Urinary bladder (tissue), 4 donors: ENCODE measurements around the gene MAPK9. TPM values are rescaled to one million over a fixed set of nuclear protein-coding genes. Genes with fewer than 3 reads are reported as not detected.
"Not testable (repeated sequence)": the region's sequence is repeated elsewhere in the genome, so short reads cannot be mapped to it uniquely, and the experiment has no call there.

Source experiments
- DNase-seq: peaks from one replicate; pipeline ENCODE4 v3.0.0-alpha.2; 2015; ENCODE audit errors: extremely low spot score
- H3K27ac ChIP-seq: one replicate; pipeline ENCODE4 v1.5.1; 2013; ENCODE audit warnings: low read depth, mild to moderate bottlenecking, moderate library complexity
- H3K36me3 ChIP-seq: one replicate; pipeline ENCODE4 v1.6.1; 2013; ENCODE audit warnings: mild to moderate bottlenecking, moderate library complexity; ENCODE audit not compliant: insufficient read depth
- H3K4me1 ChIP-seq: one replicate; pipeline ENCODE4 v1.6.1; 2013; ENCODE audit warnings: mild to moderate bottlenecking, moderate library complexity; ENCODE audit not compliant: insufficient read depth
- H3K4me3 ChIP-seq: one replicate; pipeline ENCODE4 v1.5.1; 2013; ENCODE audit warnings: low read depth, low read length
- WGBS: extraction: QIAGEN DNeasy Blood & Tissue Kit; methylation state at CpG from one replicate; pipeline ENCODE4 v1.1.7; 2013; 5-methylcytosine and 5-hydroxymethylcytosine counted together
- polyA plus RNA-seq: library from polyadenylated mRNA; stranded (reverse); fragments of 200-250 nt; gene quantifications from one replicate; pipeline ENCODE4 v1.2.3, GENCODE V29; 2013
- total RNA-seq: library from RNA; depleted of rRNA; stranded (reverse); fragments of >200 nt; gene quantifications from one replicate; pipeline ENCODE4 v1.2.3, GENCODE V29; 2014
- donor health status: healthy with polysubstance abuse.
- donor health status: healthy.

The MAPK9 gene
- total and polyA plus RNA-seq, 2 donors: 24.1 to 40.3 TPM

DNA sequence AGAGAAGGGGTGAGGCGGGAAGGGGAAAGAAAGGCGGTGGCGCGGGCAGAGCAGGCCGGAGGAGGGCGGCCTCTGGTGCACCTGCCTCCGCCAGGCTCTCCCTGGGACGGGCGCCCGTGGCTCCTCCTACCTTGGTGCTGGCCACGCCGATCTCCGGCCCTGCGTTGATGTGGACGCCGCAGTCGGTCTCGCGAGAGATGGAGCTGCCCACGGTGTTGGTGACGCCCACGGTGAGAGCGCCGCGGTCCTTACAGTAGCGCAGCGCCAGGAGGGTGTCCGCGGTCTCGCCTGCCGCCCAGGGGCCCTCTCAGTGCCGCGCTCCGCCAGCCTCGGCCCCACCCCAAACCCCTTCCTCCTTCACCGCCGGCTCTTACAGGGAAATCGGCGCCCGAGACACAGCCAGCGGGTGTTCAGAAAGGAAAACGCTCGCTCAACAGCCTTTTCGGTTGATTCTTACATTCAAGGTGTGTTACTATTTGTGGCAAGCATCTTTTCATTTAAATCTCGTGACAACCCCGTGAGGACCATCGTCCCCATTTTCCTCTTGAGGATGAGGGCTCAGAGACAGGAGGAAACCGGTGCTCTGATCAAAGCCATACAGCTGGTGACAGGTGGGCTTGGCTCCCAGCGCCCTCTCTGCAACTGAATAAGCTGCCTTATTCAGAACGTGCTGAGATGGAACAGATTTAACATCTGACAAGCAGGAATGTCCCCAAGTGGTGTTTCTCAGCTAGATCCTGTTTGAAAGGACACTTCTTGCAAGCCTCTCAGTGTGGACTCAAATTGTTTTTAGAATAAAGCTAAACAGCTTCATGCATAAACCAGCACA, 22.0 kb upstream of the MAPK9 start:
- DNase-seq: peak; percentile 58
- WGBS: 92% methylated on average over 50 of the region's 50 CpGs
- Histone ChIP-seq H3K36me3 (no peaks in the 10 kb centered on the region), H3K4me1 (no peaks in the 10 kb centered on the region), H3K27ac (no peak overlapping the region), H3K4me3 (peak overlapping the region; percentile 7)

DNA sequence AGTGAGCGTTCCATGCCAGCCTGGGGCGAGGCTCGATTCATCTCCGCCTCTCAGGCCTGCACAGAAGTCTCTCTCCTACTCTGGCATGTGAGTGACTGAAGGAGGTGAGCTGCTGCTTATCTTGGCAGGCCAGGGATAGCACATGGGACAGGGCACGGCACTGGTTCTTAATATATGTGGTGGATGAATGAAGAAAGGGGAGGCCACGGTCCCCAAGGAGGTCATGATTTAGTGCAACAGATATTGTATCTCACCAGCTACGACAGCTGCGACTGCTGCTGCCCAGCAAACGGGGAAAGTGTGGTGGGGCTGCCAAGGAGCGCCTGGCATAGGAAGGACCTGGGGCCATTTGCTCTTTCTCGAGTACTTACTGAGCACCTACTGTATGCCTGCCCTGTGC, 19.3 kb upstream of the MAPK9 start:
- DNase-seq: no peak
- no peaks in the 10 kb centered on the region for H3K36me3 ChIP-seq

DNA sequence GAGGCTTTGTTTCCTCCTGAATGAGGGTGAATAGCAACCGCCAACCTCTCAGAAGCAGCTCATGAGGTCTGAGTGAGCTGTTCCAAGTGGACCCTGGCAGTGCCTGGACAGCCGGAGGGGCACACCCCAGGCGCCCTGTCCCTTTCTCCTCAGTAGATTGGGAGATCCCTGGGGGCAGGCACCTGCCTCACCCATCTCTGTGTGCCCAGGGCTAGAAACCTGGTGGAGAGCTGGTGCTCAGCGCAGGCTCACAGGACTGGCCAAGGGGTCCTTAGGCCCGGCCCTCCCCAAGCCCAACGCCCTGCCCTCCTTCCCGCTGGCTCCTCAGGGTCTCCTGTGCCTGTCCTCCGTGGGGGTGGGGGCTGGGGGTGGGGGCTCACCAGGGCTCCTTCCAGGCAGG, 14.9 kb upstream of the MAPK9 start:
- 88% methylated on average over 8 of the region's 8 CpGs for WGBS
- Histone ChIP-seq H3K27ac (no peak overlapping the region), H3K36me3 (no peaks in the 10 kb centered on the region), H3K4me1 (no peaks in the 10 kb centered on the region), H3K4me3 (no peak overlapping the region)
- no peak for DNase-seq

More for the DNA sequence above, 19.3 kb upstream of the MAPK9 start:
- WGBS: 90% methylated on average over 11 of the region's 11 CpGs
- no peak overlapping the region for H3K27ac ChIP-seq
- no peak overlapping the region for H3K4me3 ChIP-seq
- H3K4me1 ChIP-seq: no peaks in the 10 kb centered on the region

DNA sequence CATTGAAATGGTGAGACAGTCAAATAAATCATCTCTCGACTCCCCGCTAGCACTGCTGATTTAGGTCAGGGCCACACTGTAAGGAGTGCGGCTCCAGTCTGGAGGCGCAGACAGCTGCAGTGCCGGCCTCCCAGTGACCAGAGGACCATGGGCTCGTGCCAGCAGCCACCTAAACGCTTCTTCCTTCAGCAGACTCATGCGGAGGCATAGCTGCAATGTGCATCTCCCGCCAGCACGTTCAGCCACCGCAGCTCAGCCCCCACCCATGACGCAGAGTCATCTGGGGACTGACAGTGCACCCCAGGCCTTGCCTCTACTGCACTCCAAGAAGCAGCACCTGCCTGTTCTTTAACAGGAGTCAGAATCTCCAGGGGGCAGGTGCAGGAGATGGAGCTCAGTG, 13.6 kb upstream of the MAPK9 start:
- Histone ChIP-seq H3K36me3 (no peaks in the 10 kb centered on the region), H3K4me1 (no peaks in the 10 kb centered on the region), H3K27ac (no peak overlapping the region), H3K4me3 (no peak overlapping the region)
- 89% methylated on average over 12 of the region's 12 CpGs for WGBS
- DNase-seq: no peak

DNA sequence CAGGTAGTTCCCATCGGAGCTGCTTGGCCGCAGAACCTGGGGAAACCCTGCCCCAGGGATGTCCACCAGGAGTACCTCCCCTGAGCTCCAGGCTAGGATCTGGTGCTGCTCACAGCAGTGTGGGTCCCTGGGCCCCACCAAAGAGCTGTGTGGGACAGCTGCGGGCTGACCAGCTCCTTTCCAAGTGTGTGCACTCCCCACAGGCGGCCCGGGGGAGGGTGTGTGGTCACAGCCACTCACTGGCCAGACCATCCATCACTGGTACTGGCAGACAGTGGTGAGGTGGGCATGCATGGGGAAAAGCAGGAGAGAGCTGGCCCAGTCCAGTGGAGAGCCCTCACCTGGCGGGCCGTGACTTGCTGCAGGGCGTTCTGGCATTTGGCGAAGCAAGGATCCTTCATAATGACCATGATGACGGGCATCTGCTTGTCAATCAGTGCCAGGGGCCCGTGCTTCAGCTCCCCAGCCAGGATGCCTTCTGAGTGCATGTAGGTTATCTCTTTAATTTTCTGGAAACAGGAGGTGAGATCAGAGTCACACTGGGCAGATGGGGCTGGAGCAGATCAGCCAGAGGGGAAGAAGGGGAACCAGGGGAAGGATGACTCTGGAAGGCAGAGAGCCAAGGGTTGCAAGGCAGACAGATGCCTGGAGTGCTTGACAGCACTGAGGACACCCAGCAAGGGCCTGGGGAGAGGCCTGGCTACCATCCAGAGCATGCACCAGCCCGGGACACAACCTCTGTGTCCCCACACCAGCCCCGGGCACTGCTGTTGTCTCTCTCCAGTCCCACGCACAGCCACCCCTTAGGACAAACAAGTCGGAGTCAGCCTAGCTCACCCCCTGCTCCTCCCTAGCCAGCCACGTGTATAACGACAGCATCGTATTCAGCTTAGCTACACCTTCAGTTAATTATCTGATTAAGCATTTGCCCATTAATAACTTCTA, 12.8 kb upstream of the MAPK9 start:
- no peaks in the 10 kb centered on the region for H3K4me1 ChIP-seq
- no peak overlapping the region for H3K27ac ChIP-seq
- H3K36me3 ChIP-seq: no peaks in the 10 kb centered on the region
- no peak for DNase-seq
- whole genome bisulfite sequencing: 88% methylated on average over 18 of the region's 18 CpGs
- no peak overlapping the region for H3K4me3 ChIP-seq

DNA sequence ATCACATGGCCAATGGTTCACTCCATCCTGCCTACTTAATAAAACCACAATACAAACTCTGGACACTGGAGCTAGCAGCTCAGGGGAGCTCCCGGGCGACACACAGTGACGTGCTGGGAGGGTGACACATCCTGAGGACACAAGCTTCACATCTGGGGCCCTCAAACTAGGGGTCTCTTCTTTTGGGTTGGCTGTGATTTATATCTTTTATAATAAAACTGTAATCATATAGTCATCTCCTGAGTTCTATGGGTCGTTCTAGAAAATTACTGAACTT, 12.1 kb upstream of the MAPK9 start:
- Histone ChIP-seq H3K36me3 (no peaks in the 10 kb centered on the region), H3K4me1 (no peaks in the 10 kb centered on the region), H3K27ac (no peak overlapping the region), H3K4me3 (no peak overlapping the region)
- WGBS: 93% methylated on average over 4 of the region's 4 CpGs
- DNase-seq: no peak

DNA sequence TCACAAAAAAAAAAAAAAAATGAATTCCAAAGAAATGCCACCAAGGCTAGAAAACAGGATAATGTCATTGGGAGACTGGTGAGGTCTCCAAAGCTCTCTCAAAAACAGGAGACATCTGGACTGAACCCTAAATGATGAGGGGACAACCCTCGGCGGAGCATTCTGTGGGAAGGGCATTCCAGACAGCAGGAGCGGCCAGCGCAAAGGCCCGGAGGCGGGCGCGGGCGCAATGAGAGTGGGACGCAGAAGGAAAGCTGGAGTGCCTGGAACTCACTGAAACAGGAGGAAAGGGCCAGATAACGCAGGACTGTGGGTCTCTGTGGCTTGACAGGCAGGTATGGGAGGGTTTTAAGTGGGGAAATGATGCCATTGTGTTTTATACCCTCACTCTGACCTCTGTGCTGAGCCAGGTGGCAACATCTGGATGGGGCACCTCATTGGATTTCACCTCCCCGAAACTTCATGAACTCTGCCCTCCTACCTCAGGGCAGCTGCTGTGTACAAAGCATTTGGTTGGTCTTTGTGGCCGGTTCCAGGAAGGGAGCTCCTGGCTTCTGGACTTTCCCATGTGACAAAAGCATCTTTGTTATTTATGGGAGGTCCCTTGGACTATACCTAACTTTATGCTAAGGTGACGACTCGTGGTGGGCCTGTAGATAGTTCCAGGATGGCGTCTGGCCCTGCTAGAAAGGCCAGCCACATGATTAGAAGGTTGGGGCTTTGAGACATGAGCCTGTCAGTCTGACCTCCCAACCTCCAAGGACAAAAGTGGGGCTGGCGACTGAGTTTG, 11.5 kb upstream of the MAPK9 start:
- 92% methylated on average over 17 of the region's 17 CpGs for WGBS
- no peak overlapping the region for H3K27ac ChIP-seq
- H3K4me1 ChIP-seq: no peaks in the 10 kb centered on the region
- no peaks in the 10 kb centered on the region for H3K36me3 ChIP-seq
- no peak overlapping the region for H3K4me3 ChIP-seq
- DNase-seq: no peak

DNA sequence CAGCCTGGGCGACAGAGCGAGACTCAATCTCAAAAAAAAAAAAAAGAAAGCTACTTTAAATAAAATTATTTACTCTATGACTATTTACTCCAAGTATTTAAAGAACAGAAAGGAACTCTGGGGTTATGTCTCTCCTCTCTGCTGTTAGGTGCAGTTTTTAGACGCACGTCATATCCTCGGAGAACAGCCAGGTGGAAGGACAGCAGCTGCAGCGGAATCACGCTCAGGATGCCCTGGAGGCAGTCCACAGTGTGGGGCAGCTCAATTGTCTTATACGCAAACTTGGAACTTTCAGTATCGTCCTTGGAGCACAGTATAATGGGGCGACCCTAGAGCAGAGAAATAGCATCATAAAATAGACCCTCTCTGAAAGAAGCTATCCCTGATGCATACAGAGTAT, 10.4 kb upstream of the MAPK9 start:
- no peaks in the 10 kb centered on the region for H3K4me1 ChIP-seq
- no peak for DNase-seq
- no peaks in the 10 kb centered on the region for H3K36me3 ChIP-seq
- H3K4me3 ChIP-seq: no peak overlapping the region
- WGBS: 94% methylated on average over 10 of the region's 10 CpGs
- H3K27ac ChIP-seq: no peak overlapping the region

DNA sequence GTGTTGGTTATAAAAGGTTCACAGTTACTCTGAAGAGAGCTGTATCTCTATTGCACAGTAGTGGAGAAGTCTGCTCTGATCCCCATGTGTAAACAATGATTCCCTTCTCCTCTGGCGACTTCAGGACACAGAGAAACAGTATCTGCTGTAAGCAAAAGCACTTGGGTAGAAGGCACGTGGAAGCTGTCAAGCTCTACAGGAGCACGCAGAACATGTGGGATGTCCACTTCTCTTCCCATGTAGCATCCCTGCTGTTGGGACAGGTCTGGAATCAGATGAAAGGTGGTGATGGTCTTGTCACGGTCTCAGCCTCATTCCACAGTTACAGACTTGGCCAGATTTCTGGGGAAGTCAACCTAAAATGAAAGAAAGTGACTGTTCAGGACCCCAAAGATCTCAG, 9.4 kb upstream of the MAPK9 start:
- WGBS: 57% methylated on average over 4 of the region's 4 CpGs
- H3K4me3 ChIP-seq: no peak overlapping the region
- no peaks in the 10 kb centered on the region for H3K4me1 ChIP-seq
- no peak overlapping the region for H3K27ac ChIP-seq
- H3K36me3 ChIP-seq: no peaks in the 10 kb centered on the region
- DNase-seq: no peak

DNA sequence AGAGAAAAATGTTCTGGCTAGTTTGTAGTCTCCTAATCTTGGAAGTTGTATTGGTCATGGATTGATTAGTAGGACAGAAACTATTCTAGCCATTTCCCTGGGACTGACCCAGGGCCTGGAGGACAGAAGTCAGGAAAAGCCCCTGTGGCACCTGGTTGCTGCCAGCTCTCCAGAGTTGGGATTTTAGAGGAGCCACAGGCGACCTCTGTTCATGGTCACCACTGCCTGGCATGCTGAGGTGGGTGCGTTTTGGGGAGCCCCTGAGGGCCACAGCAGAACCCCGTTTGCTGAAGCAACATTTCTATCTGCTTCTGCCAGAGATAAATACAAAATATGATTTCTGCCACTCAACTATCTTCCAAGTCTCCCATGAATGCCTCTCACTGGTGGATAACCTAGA, 7.6 kb upstream of the MAPK9 start:
- WGBS: 61% methylated on average over 3 of the region's 3 CpGs
- Histone ChIP-seq H3K36me3 (no peaks in the 10 kb centered on the region), H3K27ac (no peak overlapping the region), H3K4me1 (no peaks in the 10 kb centered on the region), H3K4me3 (no peak overlapping the region)
- DNase-seq: no peak

DNA sequence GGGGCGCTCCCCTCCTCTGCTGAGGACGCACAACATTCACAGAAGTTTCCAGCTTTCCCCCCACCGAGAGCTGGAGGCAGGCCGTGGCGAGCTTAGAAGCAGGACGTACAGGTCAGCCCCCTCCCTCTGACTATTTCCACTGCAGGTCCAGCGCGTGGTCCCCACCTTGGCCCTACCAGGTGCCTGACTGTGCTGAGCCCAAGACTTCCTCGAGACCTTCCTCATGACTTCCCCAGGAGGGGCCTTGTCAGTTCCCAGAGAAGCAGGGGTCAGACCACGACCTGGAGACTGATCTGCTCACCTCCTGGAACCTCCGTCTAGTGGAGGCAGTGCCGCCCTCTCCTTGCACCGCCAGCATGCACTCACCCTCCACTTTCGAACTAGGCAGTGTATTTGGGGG, 7.1 kb upstream of the MAPK9 start:
- not testable (repeated sequence) for H3K27ac ChIP-seq, H3K4me1 ChIP-seq, DNase-seq, H3K4me3 ChIP-seq, H3K36me3 ChIP-seq
- 87% methylated on average over 14 of the region's 14 CpGs for WGBS

DNA sequence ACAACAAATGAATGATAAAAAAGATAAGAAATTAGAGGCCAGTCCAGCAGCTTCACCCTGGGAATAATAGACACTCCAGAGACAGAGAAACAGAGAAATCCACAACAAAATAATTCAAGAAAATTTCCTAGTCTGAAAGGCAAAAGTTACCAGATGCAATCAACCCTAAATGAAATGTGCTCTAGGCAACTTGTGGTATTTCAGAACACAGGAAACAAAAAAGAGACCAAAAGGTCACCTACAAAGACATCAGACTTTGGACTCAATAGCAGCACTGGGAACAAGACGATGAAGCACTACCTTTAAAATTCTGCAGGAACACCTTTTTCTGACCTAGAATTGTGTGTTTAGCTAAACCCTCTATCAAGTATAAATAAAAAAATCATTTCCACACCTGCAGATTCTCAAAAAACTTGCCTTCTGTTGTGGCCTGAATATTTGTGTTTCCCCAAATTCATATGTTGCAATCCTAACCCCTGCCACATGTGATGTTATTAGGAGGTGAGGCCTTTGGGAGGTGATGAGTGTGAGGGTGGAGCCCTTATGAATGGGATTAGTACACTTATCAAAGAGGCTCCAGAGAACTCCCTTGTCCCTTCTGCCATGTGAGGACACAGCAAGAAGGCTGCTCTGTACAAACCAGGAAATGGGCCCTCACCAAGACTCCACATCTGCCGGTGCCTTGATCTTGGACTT, 5.9 kb upstream of the MAPK9 start:
- no peak for DNase-seq
- 94% methylated on average over 2 of the region's 2 CpGs for WGBS
- no peaks in the 10 kb centered on the region for H3K4me1 ChIP-seq
- H3K36me3 ChIP-seq: no peaks in the 10 kb centered on the region
- H3K27ac ChIP-seq: no peak overlapping the region
- H3K4me3 ChIP-seq: no peak overlapping the region

DNA sequence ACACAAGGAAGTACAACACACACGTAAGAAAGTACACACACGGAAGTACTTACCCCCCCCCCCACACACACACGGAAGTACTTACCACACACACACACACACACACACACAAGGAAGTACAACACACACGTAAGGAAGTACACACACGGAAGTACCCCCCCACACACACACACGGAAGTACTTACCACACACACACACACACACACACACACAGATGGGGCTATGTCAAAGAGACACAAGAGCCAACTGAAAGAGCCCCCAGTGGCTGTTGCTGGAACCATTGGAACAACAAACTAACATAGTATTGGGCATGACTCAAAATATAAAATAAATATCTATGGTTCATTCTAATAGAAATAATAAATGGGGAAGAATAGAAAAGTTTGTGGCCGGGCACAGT, 4.9 kb upstream of the MAPK9 start:
- WGBS: 66% methylated on average over 7 of the region's 7 CpGs
- DNase-seq: no peak
- H3K4me1 ChIP-seq: no peaks in the 10 kb centered on the region
- H3K27ac ChIP-seq: no peak overlapping the region
- no peak overlapping the region for H3K4me3 ChIP-seq
- H3K36me3 ChIP-seq: no peaks in the 10 kb centered on the region
